Left ventricle myocardium inferior (tissue), 1 donor: Measurements from ENCODE around the gene POLR3B. TPM values are rescaled to one million over a fixed set of nuclear protein-coding genes. Genes with fewer than 3 reads are reported as not detected.

Source experiments
- DNase-seq: peaks from one replicate; pipeline ENCODE4 v3.0.0-alpha.2; 2020
- H3K27ac ChIP-seq: fragments of 200-600 bp; replicated peaks from 2 replicates; pipeline ENCODE4 v1.8.0; 2021
- H3K27me3 ChIP-seq: fragments of 200-600 bp; 2 replicates; pipeline ENCODE4 v1.8.0; 2021; ENCODE audit warnings: low read depth
- H3K36me3 ChIP-seq: fragments of 200-600 bp; 2 replicates; pipeline ENCODE4 v1.8.0; 2021
- H3K4me1 ChIP-seq: fragments of 200-600 bp; 2 replicates; pipeline ENCODE4 v1.8.0; 2021
- H3K4me3 ChIP-seq: fragments of 200-600 bp; 2 replicates; pipeline ENCODE4 v1.8.0; 2021; ENCODE audit warnings: mild to moderate bottlenecking, moderate library complexity
- H3K9me3 ChIP-seq: fragments of 200-600 bp; replicated peaks from 2 replicates; pipeline ENCODE4 v1.8.0; 2021
- CTCF ChIP-seq: fragments of 200-600 bp; IDR thresholded peaks from 2 replicates; pipeline ENCODE4 v1.8.0; 2021; ENCODE audit warnings: antibody characterized with exemption, mild to moderate bottlenecking, borderline replicate concordance
- intact Hi-C: fragments of 100-400 bp; cut with micrococcal nuclease; formaldehyde crosslinking; loops from one replicate; pipeline ENCODE4 v1.11.0; 2022
- total RNA-seq: library from RNA; stranded (reverse); fragmentation: NEBNext Ultra II Directional; extraction: Animal tissue kit (Norgen Biotek cat#: 25700); gene quantifications from one replicate; pipeline ENCODE4 v1.2.1, GENCODE V29; 2021
- donor health status: DM: no; HTN: yes; CAD: no; lungs with severe emphysema.

The POLR3B gene
- total RNA-seq, 1 donor from 2014 or later = 8.5 TPM

- Histone ChIP-seq H3K9me3 (no peaks in the 10 kb centered on the region), H3K4me3 (no peak overlapping the region), H3K27me3 (no peaks in the 10 kb centered on the region), H3K36me3 (peaks cover 48% of the 10 kb centered on the region), H3K4me1 (no peaks in the 10 kb centered on the region), H3K27ac (no peak overlapping the region)
- DNase-seq = no peak
- intact Hi-C loops = no loop called here
- no peak for TF ChIP-seq CTCF
These were observed 89.0 kb downstream of the POLR3B start for GRCh38 chr12:106446419-106447092.

- DNase-seq = no peak
- Histone ChIP-seq H3K4me3 (no peak overlapping the region), H3K27me3 (no peaks in the 10 kb centered on the region), H3K36me3 (peaks cover 17% of the 10 kb centered on the region), H3K9me3 (no peaks in the 10 kb centered on the region), H3K4me1 (no peaks in the 10 kb centered on the region), H3K27ac (no peak overlapping the region)
- TF ChIP-seq CTCF = no peak
- intact Hi-C loops = no loop called here
These were observed 94.8 kb downstream of the POLR3B start for GRCh38 chr12:106452309-106452708.

GRCh38 chr12:106455111-106455510 lies 97.6 kb downstream of the POLR3B start:
- no peak for DNase-seq
- intact Hi-C loops = no loop called here
- Histone ChIP-seq H3K9me3 (no peaks in the 10 kb centered on the region), H3K36me3 (peaks cover 36% of the 10 kb centered on the region), H3K4me3 (no peak overlapping the region), H3K27ac (no peak overlapping the region), H3K4me1 (peaks cover 4% of the 10 kb centered on the region), H3K27me3 (no peaks in the 10 kb centered on the region)
- TF ChIP-seq CTCF = no peak

- intact Hi-C loops = no loop called here
- H3K4me3 ChIP-seq = no peak overlapping the region
- no peak for DNase-seq
- TF ChIP-seq CTCF = no peak
- H3K4me1 ChIP-seq = peaks cover 13% of the 10 kb centered on the region
- H3K27me3 ChIP-seq = no peaks in the 10 kb centered on the region
- H3K27ac ChIP-seq = no peak overlapping the region
- peaks cover 56% of the 10 kb centered on the region for H3K36me3 ChIP-seq
- H3K9me3 ChIP-seq = no peaks in the 10 kb centered on the region
These were observed 101.6 kb downstream of the POLR3B start for GRCh38 chr12:106459124-106459523.

- peaks cover 55% of the 10 kb centered on the region for H3K36me3 ChIP-seq
- TF ChIP-seq CTCF = no peak
- no peak for DNase-seq
- H3K4me1 ChIP-seq = peaks cover 17% of the 10 kb centered on the region
- H3K9me3 ChIP-seq = no peaks in the 10 kb centered on the region
- H3K27me3 ChIP-seq = no peaks in the 10 kb centered on the region
- no peak overlapping the region for H3K27ac ChIP-seq
- intact Hi-C loops = no loop called here
- no peak overlapping the region for H3K4me3 ChIP-seq
These were observed 102.0 kb downstream of the POLR3B start for GRCh38 chr12:106459534-106459933.
